HepG2 (cell line): Measurements from ENCODE around the gene SLC38A8. TPM values are rescaled to one million over a fixed set of nuclear protein-coding genes. Genes with fewer than 3 reads are reported as not detected.

Experiments used
- ATAC-seq: fragments of 200-7000 bp; cut with Tn5 transposase; 3 replicates; pipeline ENCODE4 v1.9.1; 2020; ENCODE audit warnings: mild to moderate bottlenecking, moderate library complexity
- BruUV-seq: library from RNA; stranded (reverse); fragments of 400-500 nt; replicated peaks from 2 replicates; lab custom pipeline; 2021; lab: Mats Ljungman, UMichigan
- CTCF ChIA-PET: fragments of 300-600 bp; formaldehyde crosslinking; extraction: SDS; loops from one replicate; lab custom pipeline; 2021; ENCODE audit warnings: low total read pairs, inconsistent platforms, low intra/inter-chr PET ratio; lab: Yijun Ruan, JAX
- POLR2A ChIA-PET: fragments of 350-600 bp; sonication (Branson Sonifier 250); formaldehyde crosslinking; loops from one replicate; lab custom pipeline; 2020; ENCODE audit warnings: antibody characterized with exemption, inconsistent platforms; lab: Yijun Ruan, JAX
- DNase-seq: peaks from one replicate; pipeline ENCODE4 v3.0.0-alpha.2; 2015; ENCODE audit warnings: low spot score
- FAIRE-seq: peaks from 3 replicates; lab custom pipeline; 2011; peaks lifted over from hg19 to GRCh38; lab: Jason Lieb, UNC
- H2AFZ ChIP-seq: one replicate; pipeline ENCODE4 v1.6.1; 2011; ENCODE audit warnings: low read length, inconsistent platforms
- H3K27ac ChIP-seq: fragments of 300-600 bp; 3 replicates; pipeline ENCODE4 v1.8.0; 2011; ENCODE audit warnings: mixed run types, mild to moderate bottlenecking, mixed read lengths, low read length, inconsistent platforms; ENCODE audit not compliant: insufficient read depth; ENCODE audit errors: extremely low read length
- H3K27me3 ChIP-seq, 2 experiments: fragments of 200-600 bp in 1 of 2; 2 replicates in 1 of 2; 3 replicates in 1 of 2; pipeline versions ENCODE4 v1.6.0 to v1.8.0; 2011; ENCODE audit warnings: low read length in 2 of 2, mild to moderate bottlenecking in 2 of 2, moderate library complexity in 2 of 2, inconsistent platforms in 1 of 2; ENCODE audit not compliant: insufficient read depth in 2 of 2, control insufficient read depth in 1 of 2
- H3K36me3 ChIP-seq, 2 experiments: fragments of 200-600 bp in 1 of 2; replicated peaks in 1 of 2; 2 replicates in 1 of 2; 3 replicates in 1 of 2; pipeline versions ENCODE4 v1.5.1 to v1.8.0; 2011; ENCODE audit warnings: low read length in 2 of 2, inconsistent platforms in 1 of 2; ENCODE audit not compliant: insufficient read depth in 2 of 2, control insufficient read depth in 1 of 2
- H3K4me1 ChIP-seq: 2 replicates; pipeline ENCODE4 v1.5.1; 2012; ENCODE audit warnings: low read length, inconsistent platforms; ENCODE audit not compliant: insufficient read depth
- H3K4me2 ChIP-seq: 2 replicates; pipeline ENCODE4 v1.6.0; 2011; ENCODE audit warnings: low read depth, low read length, inconsistent platforms
- H3K4me3 ChIP-seq, 3 experiments: fragments of 200-600 bp in 1 of 3; sonication (generic), shearing (Covaris generic) in 1 of 3; replicated peaks in 1 of 3; 2 replicates each; pipeline ENCODE4 v1.5.1; 2011 to 2016; ENCODE audit warnings: low read length in 3 of 3, inconsistent platforms in 2 of 3, low read depth in 2 of 3, mild to moderate bottlenecking in 2 of 3, control low read depth in 1 of 3, mixed read lengths in 1 of 3; ENCODE audit not compliant: insufficient read depth in 1 of 3
- H3K79me2 ChIP-seq: one replicate; pipeline ENCODE4 v1.6.1; 2011; ENCODE audit warnings: low read length, inconsistent platforms; ENCODE audit not compliant: insufficient read depth
- H3K9ac ChIP-seq: 2 replicates; pipeline ENCODE4 v1.6.0; 2011; ENCODE audit warnings: mild to moderate bottlenecking, low read depth, low read length, inconsistent platforms; ENCODE audit not compliant: insufficient read depth
- H3K9me3 ChIP-seq: 2 replicates; pipeline ENCODE4 v1.5.1; 2012; ENCODE audit warnings: mild to moderate bottlenecking, low read length
- H4K20me1 ChIP-seq: 2 replicates; pipeline ENCODE4 v1.6.0; 2011; ENCODE audit warnings: inconsistent platforms, mild to moderate bottlenecking, low read length, moderate library complexity; ENCODE audit not compliant: insufficient read depth
- ARHGAP35 ChIP-seq: sonication (generic); formaldehyde crosslinking; IDR thresholded peaks from 2 replicates; pipeline ENCODE4 v1.9.0; 2022; ENCODE audit warnings: mild to moderate bottlenecking, inconsistent platforms, moderate library complexity, missing genetic modification reagents, borderline replicate concordance
- ATAD3A ChIP-seq: sonication (generic); formaldehyde crosslinking; IDR thresholded peaks from 2 replicates; pipeline ENCODE4 v1.4.0; 2020; ENCODE audit warnings: missing genetic modification reagents
- ATF7 ChIP-seq, 2 experiments: fragments of 450-650 bp in 1 of 2; sonication (generic) in 1 of 2; formaldehyde crosslinking in 1 of 2; IDR thresholded peaks; 2 replicates each; pipeline versions ENCODE4 v1.4.0 to v1.6.1; 2016 to 2020; ENCODE audit warnings: antibody characterized with exemption in 1 of 2, mild to moderate bottlenecking in 1 of 2, missing genetic modification reagents in 1 of 2
- CEBPB ChIP-seq: IDR thresholded peaks from 2 replicates; pipeline ENCODE4 v1.6.1; 2011; ENCODE audit warnings: low read depth, low read length, improper control_type of control experiment, borderline replicate concordance
- ETV5 ChIP-seq: IDR thresholded peaks from 2 replicates; pipeline ENCODE4 v1.6.1; 2018; ENCODE audit warnings: missing biosample characterization, missing genetic modification reagents, inconsistent platforms, borderline replicate concordance
- FIP1L1 ChIP-seq: fragments of 200-400 bp; formaldehyde crosslinking; IDR thresholded peaks from 2 replicates; pipeline ENCODE4 v1.6.1; 2018; ENCODE audit warnings: low read depth, mild to moderate bottlenecking, low read length, moderate library complexity, borderline replicate concordance; ENCODE audit not compliant: insufficient read depth
- FOXK1 ChIP-seq: sonication (generic); formaldehyde crosslinking; IDR thresholded peaks from 2 replicates; pipeline ENCODE4 v1.4.0; 2020; ENCODE audit warnings: low read depth, missing genetic modification reagents, borderline replicate concordance
- HNRNPK ChIP-seq: fragments of 200-400 bp; formaldehyde crosslinking; IDR thresholded peaks from 2 replicates; pipeline ENCODE4 v1.6.1; 2018; ENCODE audit warnings: low read length, low read depth, moderate library complexity, mild to moderate bottlenecking; ENCODE audit not compliant: poor library complexity, severe bottlenecking
- HOXD1 ChIP-seq: sonication (generic); formaldehyde crosslinking; IDR thresholded peaks from 2 replicates; pipeline ENCODE4 v1.5.0; 2020; ENCODE audit warnings: missing genetic modification reagents
- KAT2B ChIP-seq: fragments of 150-350 bp; IDR thresholded peaks from 2 replicates; pipeline ENCODE4 v1.6.1; 2014; ENCODE audit warnings: low read depth, low read length, borderline replicate concordance
- ONECUT2 ChIP-seq: sonication (generic); formaldehyde crosslinking; IDR thresholded peaks from 2 replicates; pipeline ENCODE4 v1.4.0; 2020; ENCODE audit warnings: missing genetic modification reagents
- PRMT3 ChIP-seq: sonication (generic); formaldehyde crosslinking; IDR thresholded peaks from 2 replicates; pipeline ENCODE4 v1.8.1; 2022; ENCODE audit warnings: low read depth, mild to moderate bottlenecking, moderate library complexity, missing genetic modification reagents, borderline replicate concordance
- RARG ChIP-seq: sonication (generic); formaldehyde crosslinking; IDR thresholded peaks from 2 replicates; pipeline ENCODE4 v1.4.0; 2020; ENCODE audit warnings: low read depth, mild to moderate bottlenecking, missing genetic modification reagents
- SIX4 ChIP-seq: sonication (generic); formaldehyde crosslinking; IDR thresholded peaks from 2 replicates; pipeline ENCODE4 v1.4.0; 2020; ENCODE audit warnings: missing genetic modification reagents
- TOE1 ChIP-seq: sonication (generic); formaldehyde crosslinking; IDR thresholded peaks from 2 replicates; pipeline ENCODE4 v1.4.0; 2020; ENCODE audit warnings: mild to moderate bottlenecking, missing genetic modification reagents
- ZNF672 ChIP-seq: sonication (generic); formaldehyde crosslinking; IDR thresholded peaks from 2 replicates; pipeline ENCODE4 v1.8.1; 2022; ENCODE audit warnings: missing genetic modification reagents
- ZNF816 ChIP-seq: sonication (generic); formaldehyde crosslinking; IDR thresholded peaks from 2 replicates; pipeline ENCODE4 v1.8.0; 2022; ENCODE audit warnings: missing genetic modification reagents, mild to moderate bottlenecking, borderline replicate concordance
- WGBS: methylation state at CpG from one replicate; pipeline ENCODE4 v1.1.6; 2017; ENCODE audit warnings: low lambda C conversion rate; 5-methylcytosine and 5-hydroxymethylcytosine counted together
- in situ Hi-C: cut with HindIII; loops from 2 replicates; pipeline ENCODE4 v1.10.0; 2017; ENCODE audit warnings: low pct_unique_long_range_greater_than_20kb; ENCODE audit not compliant: extremely low pct_ligation_motif_present
- intact Hi-C: fragments of 100-400 bp; cut with micrococcal nuclease; formaldehyde crosslinking; loops from one replicate; pipeline ENCODE4 v1.10.0; 2022; ENCODE audit not compliant: unreplicated experiment
- polyA plus RNA-seq, 8 experiments: library from polyadenylated mRNA; depleted of rRNA in 3 of 8; stranded (reverse) in 7 of 8; unstranded in 1 of 8; fragments of >200 nt; fragmentation: Illumina TruSeq in 4 of 8; extraction: Trizol in 4 of 8; gene quantifications; 2 replicates each; pipeline versions ENCODE4 v1.2.1 to v1.2.3, GENCODE V29; 2011 to 2016; ENCODE audit warnings: low read depth in 4 of 8, missing spikeins in 1 of 8, mixed read lengths in 1 of 8; ENCODE audit not compliant: insufficient read depth in 1 of 8
- total RNA-seq, 5 experiments: library from RNA; depleted of rRNA; stranded (reverse); fragments of >200 nt; fragmentation: Illumina TruSeq; extraction: Trizol; gene quantifications; 2 replicates each; pipeline ENCODE4 v1.2.3, GENCODE V29; 2016; ENCODE audit warnings: low read depth in 1 of 5
- TF ChIP-seq, protein P1 (sequence below): sonication (generic); formaldehyde crosslinking; IDR thresholded peaks from 2 replicates; pipeline ENCODE4 v1.5.1; 2020; ENCODE audit warnings: mild to moderate bottlenecking, missing genetic modification reagents, moderate library complexity
- TF ChIP-seq, protein P2 (sequence below): sonication (generic); formaldehyde crosslinking; IDR thresholded peaks from 2 replicates; pipeline ENCODE4 v1.5.0; 2020; ENCODE audit warnings: mild to moderate bottlenecking, missing genetic modification reagents
- TF ChIP-seq, protein P3 (sequence below): sonication (generic); formaldehyde crosslinking; IDR thresholded peaks from 2 replicates; pipeline ENCODE4 v1.5.1; 2020; ENCODE audit warnings: missing genetic modification reagents, mild to moderate bottlenecking, borderline replicate concordance
- TF ChIP-seq, protein P4 (sequence below): sonication (generic); formaldehyde crosslinking; IDR thresholded peaks from 2 replicates; pipeline ENCODE4 v1.8.1; 2023; ENCODE audit warnings: missing genetic modification reagents, mild to moderate bottlenecking, borderline replicate concordance

SLC38A8 gene
- total and polyA plus RNA-seq, 2 of the 13 experiments (the other 11 are each of a cell fraction or from before 2014, with no cell fraction given) = 0.24 to 0.37 TPM

DNA sequence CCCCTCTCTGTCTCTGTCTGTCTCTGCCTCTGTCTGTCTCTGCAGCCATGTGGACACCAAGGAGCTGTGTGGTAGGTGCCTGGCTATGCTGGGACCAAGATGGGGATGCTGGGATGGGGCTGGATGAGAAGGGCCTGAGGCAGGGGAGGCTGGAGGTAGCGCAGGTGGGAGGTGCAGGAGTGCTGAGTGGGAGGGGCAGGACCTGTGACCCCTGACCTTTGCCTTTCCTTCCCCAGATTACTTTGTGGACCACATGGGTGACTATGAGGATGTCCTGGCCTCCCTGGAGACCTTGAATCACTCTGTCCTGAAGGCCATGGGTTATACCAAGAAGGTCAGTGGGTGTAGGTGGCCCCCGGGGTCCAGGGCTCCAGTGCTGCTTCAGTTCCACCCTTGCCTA is 61.8 kb downstream of the SLC38A8 start (continued):
- TF ChIP-seq, protein P1, sequence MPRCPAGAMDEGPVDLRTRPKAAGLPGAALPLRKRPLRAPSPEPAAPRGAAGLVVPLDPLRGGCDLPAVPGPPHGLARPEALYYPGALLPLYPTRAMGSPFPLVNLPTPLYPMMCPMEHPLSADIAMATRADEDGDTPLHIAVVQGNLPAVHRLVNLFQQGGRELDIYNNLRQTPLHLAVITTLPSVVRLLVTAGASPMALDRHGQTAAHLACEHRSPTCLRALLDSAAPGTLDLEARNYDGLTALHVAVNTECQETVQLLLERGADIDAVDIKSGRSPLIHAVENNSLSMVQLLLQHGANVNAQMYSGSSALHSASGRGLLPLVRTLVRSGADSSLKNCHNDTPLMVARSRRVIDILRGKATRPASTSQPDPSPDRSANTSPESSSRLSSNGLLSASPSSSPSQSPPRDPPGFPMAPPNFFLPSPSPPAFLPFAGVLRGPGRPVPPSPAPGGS (CRISPR knock-in tag) = no peak
- no peak for TF ChIP-seq CEBPB
- no peak for TF ChIP-seq ZNF672 (CRISPR knock-in tag)
- no peak for TF ChIP-seq FIP1L1
- TF ChIP-seq, all 625 proteins: peak for 0

DNA sequence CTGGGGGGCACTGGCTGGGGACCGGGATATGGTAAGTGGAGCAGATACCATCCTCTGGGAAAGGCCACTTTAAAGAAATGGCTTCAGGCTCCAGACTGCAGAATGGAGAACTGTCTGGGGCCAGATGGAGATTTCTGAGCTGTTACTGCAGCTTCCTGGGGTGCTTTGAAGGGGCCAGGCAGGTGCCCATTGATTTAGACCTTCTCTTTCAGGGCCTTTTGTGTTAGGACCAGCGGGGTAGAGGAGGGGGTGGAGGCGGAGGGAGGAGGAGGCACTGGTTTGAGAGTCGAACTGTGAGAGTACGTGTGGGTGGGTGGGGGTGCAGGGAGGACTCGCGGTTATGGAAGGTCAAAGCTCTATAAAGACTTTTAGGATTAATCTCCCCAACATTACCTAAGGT is 63.2 kb downstream of the SLC38A8 start:
- H2AFZ ChIP-seq = no peak overlapping the region
- H3K27ac ChIP-seq = no peak overlapping the region
- intact Hi-C loops = no loop called here
- no peak for ATAC-seq
- ChIA-PET CTCF (no interaction called here), POLR2A (no interaction called here)
- no peak overlapping the region for H3K9ac ChIP-seq
- DNase-seq = no peak
- in situ Hi-C loops = no loop called here
- BruUV-seq = no TSS peak
- no peaks in the 10 kb centered on the region for H3K36me3 ChIP-seq
- H3K79me2 ChIP-seq = no peaks in the 10 kb centered on the region
- no peaks in the 10 kb centered on the region for H3K4me1 ChIP-seq
- no peak for FAIRE-seq
- H3K4me3 ChIP-seq = no peak overlapping the region
- WGBS = 70% methylated on average over 7 of the region's 7 CpGs
- H4K20me1 ChIP-seq = no peaks in the 10 kb centered on the region
- peaks cover 17% of the 10 kb centered on the region for H3K9me3 ChIP-seq
- no peak overlapping the region for H3K4me2 ChIP-seq
- peaks cover 2 to 23% of the 10 kb centered on the region in 2 experiments; a peak in 2 of 5 replicates for H3K27me3 ChIP-seq
- no peak for TF ChIP-seq KAT2B
- TF ChIP-seq, protein P2, sequence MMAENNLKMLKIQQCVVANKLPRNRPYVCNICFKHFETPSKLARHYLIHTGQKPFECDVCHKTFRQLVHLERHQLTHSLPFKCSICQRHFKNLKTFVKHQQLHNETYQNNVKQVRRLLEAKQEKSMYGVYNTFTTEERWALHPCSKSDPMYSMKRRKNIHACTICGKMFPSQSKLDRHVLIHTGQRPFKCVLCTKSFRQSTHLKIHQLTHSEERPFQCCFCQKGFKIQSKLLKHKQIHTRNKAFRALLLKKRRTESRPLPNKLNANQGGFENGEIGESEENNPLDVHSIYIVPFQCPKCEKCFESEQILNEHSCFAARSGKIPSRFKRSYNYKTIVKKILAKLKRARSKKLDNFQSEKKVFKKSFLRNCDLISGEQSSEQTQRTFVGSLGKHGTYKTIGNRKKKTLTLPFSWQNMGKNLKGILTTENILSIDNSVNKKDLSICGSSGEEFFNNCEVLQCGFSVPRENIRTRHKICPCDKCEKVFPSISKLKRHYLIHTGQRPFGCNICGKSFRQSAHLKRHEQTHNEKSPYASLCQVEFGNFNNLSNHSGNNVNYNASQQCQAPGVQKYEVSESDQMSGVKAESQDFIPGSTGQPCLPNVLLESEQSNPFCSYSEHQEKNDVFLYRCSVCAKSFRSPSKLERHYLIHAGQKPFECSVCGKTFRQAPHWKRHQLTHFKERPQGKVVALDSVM (CRISPR knock-in tag) = no peak
- no peak for TF ChIP-seq ARHGAP35 (CRISPR knock-in tag)
- no peak for TF ChIP-seq TOE1 (CRISPR knock-in tag)
- TF ChIP-seq SIX4 (CRISPR knock-in tag) = no peak
- TF ChIP-seq, protein P3, sequence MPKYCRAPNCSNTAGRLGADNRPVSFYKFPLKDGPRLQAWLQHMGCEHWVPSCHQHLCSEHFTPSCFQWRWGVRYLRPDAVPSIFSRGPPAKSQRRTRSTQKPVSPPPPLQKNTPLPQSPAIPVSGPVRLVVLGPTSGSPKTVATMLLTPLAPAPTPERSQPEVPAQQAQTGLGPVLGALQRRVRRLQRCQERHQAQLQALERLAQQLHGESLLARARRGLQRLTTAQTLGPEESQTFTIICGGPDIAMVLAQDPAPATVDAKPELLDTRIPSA = no peak
- TF ChIP-seq HNRNPK = no peak
- TF ChIP-seq ZNF816 = no peak
- TF ChIP-seq ONECUT2 (CRISPR knock-in tag) = no peak
- no peak for TF ChIP-seq FOXK1 (CRISPR knock-in tag)
- TF ChIP-seq, protein P4, sequence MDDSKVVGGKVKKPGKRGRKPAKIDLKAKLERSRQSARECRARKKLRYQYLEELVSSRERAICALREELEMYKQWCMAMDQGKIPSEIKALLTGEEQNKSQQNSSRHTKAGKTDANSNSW (CRISPR knock-in tag) = no peak
- no peak for TF ChIP-seq ETV5 (CRISPR knock-in tag)
- TF ChIP-seq ATF7 (IDR thresholded peaks at IDR 0.05) = no peak
- no peak for TF ChIP-seq ATF7 (CRISPR knock-in tag; IDR thresholded peaks at IDR 0.05)
- TF ChIP-seq RARG = no peak
- TF ChIP-seq ATAD3A (CRISPR knock-in tag) = no peak
- no peak for TF ChIP-seq PRMT3 (CRISPR knock-in tag)
- no peak for TF ChIP-seq HOXD1 (CRISPR knock-in tag)
